ENCODE results near the gene SUPT3H.

Gene SUPT3H

GRCh38 chr6:44789806-44790205, 587.9 kb downstream of the SUPT3H start:
- TF ChIP-seq RAD21 (IDR thresholded peaks at IDR 0.05; ENCODE audit: low read depth), result no peak
- no peak for TF ChIP-seq FOXM1 (IDR thresholded peaks at IDR 0.05; ENCODE audit: borderline replicate concordance, low read depth)
- no peak for TF ChIP-seq EP300 (IDR thresholded peaks at IDR 0.05; ENCODE audit: borderline replicate concordance)
- no peak for TF ChIP-seq TCF12 (IDR thresholded peaks at IDR 0.05; ENCODE audit: low read depth)
- no peak for TF ChIP-seq NFIC (IDR thresholded peaks at IDR 0.05)
- no peak for TF ChIP-seq MAX (IDR thresholded peaks at IDR 0.05)
- no peak for TF ChIP-seq EGR1 (IDR thresholded peaks at IDR 0.05)
- TF ChIP-seq USF1 (IDR thresholded peaks at IDR 0.05), result no peak
- TF ChIP-seq REST (IDR thresholded peaks at IDR 0.05; ENCODE audit: low read depth), result no peak
- TF ChIP-seq CREB1 (IDR thresholded peaks at IDR 0.05; ENCODE audit: low read depth), result no peak
- no peak for TF ChIP-seq CEBPB (IDR thresholded peaks at IDR 0.05)
- TF ChIP-seq TEAD4 (IDR thresholded peaks at IDR 0.05), result no peak
- TF ChIP-seq YY1 (IDR thresholded peaks at IDR 0.05; ENCODE audit: low read depth), result no peak
- no peak for TF ChIP-seq TAF1 (IDR thresholded peaks at IDR 0.05; ENCODE audit: low read depth)

GRCh38 chr6:44789061-44789460, 588.7 kb downstream of the SUPT3H start:
- TF ChIP-seq MAX (IDR thresholded peaks at IDR 0.05), result no peak
- no peak for TF ChIP-seq YY1 (IDR thresholded peaks at IDR 0.05; ENCODE audit: low read depth)
- no peak for TF ChIP-seq TAF1 (IDR thresholded peaks at IDR 0.05; ENCODE audit: low read depth)
- TF ChIP-seq TCF12 (IDR thresholded peaks at IDR 0.05; ENCODE audit: low read depth), result no peak
- no peak for TF ChIP-seq REST (IDR thresholded peaks at IDR 0.05; ENCODE audit: low read depth)
- no peak for TF ChIP-seq FOXM1 (IDR thresholded peaks at IDR 0.05; ENCODE audit: borderline replicate concordance, low read depth)
- TF ChIP-seq CEBPB (IDR thresholded peaks at IDR 0.05), result no peak
- no peak for TF ChIP-seq USF1 (IDR thresholded peaks at IDR 0.05)
- TF ChIP-seq EP300 (IDR thresholded peaks at IDR 0.05; ENCODE audit: borderline replicate concordance), result no peak
- no peak for TF ChIP-seq TEAD4 (IDR thresholded peaks at IDR 0.05)
- TF ChIP-seq NFIC (IDR thresholded peaks at IDR 0.05), result no peak
- no peak for TF ChIP-seq RAD21 (IDR thresholded peaks at IDR 0.05; ENCODE audit: low read depth)

GRCh38 chr6:44788387-44788981, 589.2 kb downstream of the SUPT3H start:
- TF ChIP-seq CEBPB (IDR thresholded peaks at IDR 0.05) (no peak), EP300 (IDR thresholded peaks at IDR 0.05; ENCODE audit: borderline replicate concordance) (no peak), CREB1 (IDR thresholded peaks at IDR 0.05; ENCODE audit: low read depth) (no peak), YY1 (IDR thresholded peaks at IDR 0.05; ENCODE audit: low read depth) (no peak), USF1 (IDR thresholded peaks at IDR 0.05) (no peak), TEAD4 (IDR thresholded peaks at IDR 0.05) (no peak), NFIC (IDR thresholded peaks at IDR 0.05) (no peak), ZBTB7A (IDR thresholded peaks at IDR 0.05; ENCODE audit: low read depth) (no peak), RAD21 (IDR thresholded peaks at IDR 0.05; ENCODE audit: low read depth) (no peak), TAF1 (IDR thresholded peaks at IDR 0.05; ENCODE audit: low read depth) (no peak), REST (IDR thresholded peaks at IDR 0.05; ENCODE audit: low read depth) (no peak), FOXM1 (IDR thresholded peaks at IDR 0.05; ENCODE audit: borderline replicate concordance, low read depth) (no peak), TCF12 (IDR thresholded peaks at IDR 0.05; ENCODE audit: low read depth) (no peak), MAX (IDR thresholded peaks at IDR 0.05) (no peak), EGR1 (IDR thresholded peaks at IDR 0.05) (no peak)
